HepG2 (cell line): ENCODE results near the gene PRKG1.

Experiments used
- CTCF ChIP-seq: sonication (generic); formaldehyde crosslinking; IDR thresholded peaks from 2 replicates; pipeline ENCODE4 v1.5.0; 2020; ENCODE audit warnings: mild to moderate bottlenecking, missing genetic modification reagents, moderate library complexity
- EZH2 ChIP-seq: conservative IDR thresholded peaks from 2 replicates; pipeline ENCODE4 v1.6.1; 2012; ENCODE audit warnings: mild to moderate bottlenecking, low read depth, low read length, moderate library complexity
- FIP1L1 ChIP-seq: fragments of 200-400 bp; formaldehyde crosslinking; IDR thresholded peaks from 2 replicates; pipeline ENCODE4 v1.6.1; 2018; ENCODE audit warnings: low read depth, mild to moderate bottlenecking, low read length, moderate library complexity, borderline replicate concordance; ENCODE audit not compliant: insufficient read depth
- MXD1 ChIP-seq: sonication (generic); formaldehyde crosslinking; IDR thresholded peaks from 2 replicates; pipeline ENCODE4 v1.4.0; 2020; ENCODE audit warnings: mild to moderate bottlenecking, missing genetic modification reagents
- POLR2A ChIP-seq, 2 experiments: IDR thresholded peaks; 2 replicates each; pipeline ENCODE4 v1.6.1; 2011; ENCODE audit warnings: low read depth in 2 of 2, low read length in 2 of 2, mild to moderate bottlenecking in 1 of 2, moderate library complexity in 1 of 2; ENCODE audit not compliant: insufficient read depth in 1 of 2
- PREB ChIP-seq: sonication (generic); formaldehyde crosslinking; IDR thresholded peaks from 2 replicates; pipeline ENCODE4 v1.4.0; 2020; ENCODE audit warnings: missing genetic modification reagents
- TBX3 ChIP-seq: fragments of 450-650 bp; IDR thresholded peaks from 2 replicates; pipeline ENCODE4 v1.6.1; 2017; ENCODE audit warnings: antibody characterized with exemption, mild to moderate bottlenecking, inconsistent platforms, borderline replicate concordance
- ZNF24 ChIP-seq: fragments of 450-650 bp; IDR thresholded peaks from 2 replicates; pipeline ENCODE4 v1.6.1; 2017; ENCODE audit warnings: antibody characterized with exemption, mild to moderate bottlenecking
- ZNF792 ChIP-seq: IDR thresholded peaks from 2 replicates; pipeline ENCODE4 v1.6.1; 2016

GRCh38 chr10:51786684-51787035 lies 712.4 kb downstream of the PRKG1 start:
- no peak for TF ChIP-seq EZH2
- TF ChIP-seq FIP1L1: no peak
- TF ChIP-seq ZNF24: no peak
- TF ChIP-seq TBX3: no peak
- TF ChIP-seq CTCF: no peak
- no peak for TF ChIP-seq PREB (CRISPR knock-in tag)
- TF ChIP-seq MXD1 (CRISPR knock-in tag): no peak
- no peak for TF ChIP-seq POLR2A (IDR thresholded peaks at IDR 0.05; ENCODE audit: insufficient read depth in 1 of 2, low read depth in 2 of 2, low read length in 2 of 2)
- no peak for TF ChIP-seq ZNF792
